DOHH2 (cell line): ENCODE results near the gene ZNF335.

Source experiments
- EZH2phosphoT487 ChIP-seq: fragments of 200-600 bp; sonication (generic); IDR thresholded peaks from 2 replicates; pipeline ENCODE4 v1.6.1; 2017; ENCODE audit warnings: borderline replicate concordance, mild to moderate bottlenecking, antibody characterized with exemption, low read length, moderate library complexity, mixed read lengths
- TF ChIP-seq, protein P1 (sequence below): fragments of 200-600 bp; sonication (generic); IDR thresholded peaks from one replicate; pipeline ENCODE4 v1.5.1; 2014; ENCODE audit warnings: antibody characterized with exemption, mild to moderate bottlenecking, low read depth, low read length; ENCODE audit not compliant: poor library complexity, severe bottlenecking

DNA sequence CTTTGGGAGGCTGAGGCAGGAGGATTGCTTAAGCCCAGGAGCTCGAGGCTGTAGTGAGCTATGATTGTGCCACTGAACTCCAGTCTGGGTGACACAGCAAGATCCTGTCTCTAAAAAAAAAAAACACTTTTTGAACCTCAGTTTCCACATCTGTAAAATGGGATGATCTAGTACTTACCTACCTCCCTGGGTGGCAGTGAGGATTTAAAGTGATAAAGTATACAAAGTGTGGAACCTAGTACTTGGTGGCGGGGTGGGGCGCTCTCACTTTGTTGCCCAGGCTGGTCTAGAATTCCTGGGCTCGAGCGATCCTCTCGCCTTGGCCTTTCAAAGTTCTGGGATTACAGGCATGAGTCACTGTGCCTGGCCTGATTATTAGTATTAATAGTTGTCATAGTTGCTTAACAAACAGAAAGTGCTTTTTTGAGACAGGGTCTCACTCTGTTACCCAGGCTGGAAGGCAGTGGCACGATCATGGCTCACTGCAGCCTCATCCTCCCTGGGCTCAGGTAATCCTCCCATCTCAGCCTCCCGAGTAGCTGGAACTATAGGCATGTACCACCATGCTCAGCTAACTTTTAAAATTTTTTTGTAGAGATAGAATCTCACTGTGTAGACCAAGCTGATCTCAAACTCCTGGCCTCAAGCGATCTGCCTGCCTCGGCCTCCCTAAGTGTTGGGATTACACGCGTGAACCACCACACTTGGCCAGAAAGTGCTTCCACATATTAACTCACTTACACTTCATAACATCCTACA, 53.0 kb downstream of the ZNF335 start:
- TF ChIP-seq, protein P1, sequence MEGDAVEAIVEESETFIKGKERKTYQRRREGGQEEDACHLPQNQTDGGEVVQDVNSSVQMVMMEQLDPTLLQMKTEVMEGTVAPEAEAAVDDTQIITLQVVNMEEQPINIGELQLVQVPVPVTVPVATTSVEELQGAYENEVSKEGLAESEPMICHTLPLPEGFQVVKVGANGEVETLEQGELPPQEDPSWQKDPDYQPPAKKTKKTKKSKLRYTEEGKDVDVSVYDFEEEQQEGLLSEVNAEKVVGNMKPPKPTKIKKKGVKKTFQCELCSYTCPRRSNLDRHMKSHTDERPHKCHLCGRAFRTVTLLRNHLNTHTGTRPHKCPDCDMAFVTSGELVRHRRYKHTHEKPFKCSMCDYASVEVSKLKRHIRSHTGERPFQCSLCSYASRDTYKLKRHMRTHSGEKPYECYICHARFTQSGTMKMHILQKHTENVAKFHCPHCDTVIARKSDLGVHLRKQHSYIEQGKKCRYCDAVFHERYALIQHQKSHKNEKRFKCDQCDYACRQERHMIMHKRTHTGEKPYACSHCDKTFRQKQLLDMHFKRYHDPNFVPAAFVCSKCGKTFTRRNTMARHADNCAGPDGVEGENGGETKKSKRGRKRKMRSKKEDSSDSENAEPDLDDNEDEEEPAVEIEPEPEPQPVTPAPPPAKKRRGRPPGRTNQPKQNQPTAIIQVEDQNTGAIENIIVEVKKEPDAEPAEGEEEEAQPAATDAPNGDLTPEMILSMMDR, result no peak
- TF ChIP-seq EZH2phosphoT487, result no peak
